GM23338 (cell line): Measurements from ENCODE around the gene EXOC6B. TPM values are rescaled to one million over a fixed set of nuclear protein-coding genes. Genes with fewer than 3 reads are reported as not detected.

ENCODE experiments used
- ATAC-seq: fragments of 200-7000 bp; cut with Tn5 transposase; 3 replicates; pipeline ENCODE4 v1.9.1; 2020
- DNase-seq: peaks from one replicate; pipeline ENCODE4 v3.0.0-alpha.2; 2015; ENCODE audit warnings: low spot score
- H2AFZ ChIP-seq: fragments of 200-600 bp; sonication (generic); 2 replicates; pipeline ENCODE4 v1.8.0; 2016; ENCODE audit warnings: antibody characterized with exemption, mild to moderate bottlenecking, moderate library complexity
- H3F3A ChIP-seq: fragments of 200-600 bp; sonication (generic); replicated peaks from 2 replicates; pipeline ENCODE4 v1.8.0; 2017; ENCODE audit warnings: antibody characterized with exemption, mixed run types, low read depth
- H3K27ac ChIP-seq: fragments of 200-600 bp; sonication (generic); 2 replicates; pipeline ENCODE4 v1.6.1; 2016; ENCODE audit warnings: low read depth
- H3K27me3 ChIP-seq: fragments of 200-600 bp; sonication (generic); 2 replicates; pipeline ENCODE4 v1.8.0; 2016; ENCODE audit warnings: mild to moderate bottlenecking, mixed run types, moderate library complexity; ENCODE audit not compliant: insufficient read depth
- H3K36me3 ChIP-seq: fragments of 200-600 bp; sonication (generic); 2 replicates; pipeline ENCODE4 v1.8.0; 2016; ENCODE audit warnings: mild to moderate bottlenecking; ENCODE audit not compliant: insufficient read depth
- H3K4me1 ChIP-seq: fragments of 200-600 bp; sonication (generic); 2 replicates; pipeline ENCODE4 v1.8.0; 2016; ENCODE audit warnings: mild to moderate bottlenecking, moderate library complexity; ENCODE audit not compliant: insufficient read depth
- H3K4me2 ChIP-seq: fragments of 200-600 bp; sonication (generic); 2 replicates; pipeline ENCODE4 v1.7.1; 2017; ENCODE audit warnings: mixed run types
- H3K4me3 ChIP-seq: fragments of 200-600 bp; sonication (generic); 2 replicates; pipeline ENCODE4 v1.6.1; 2016; ENCODE audit warnings: mixed run types
- H3K79me2 ChIP-seq: fragments of 200-600 bp; sonication (generic); replicated peaks from 2 replicates; pipeline ENCODE4 v1.8.0; 2017; ENCODE audit warnings: mild to moderate bottlenecking; ENCODE audit not compliant: insufficient read depth
- H3K9me2 ChIP-seq: fragments of 200-600 bp; sonication (generic); 2 replicates; pipeline ENCODE4 v1.8.0; 2017; ENCODE audit not compliant: insufficient read depth
- H4K20me1 ChIP-seq: fragments of 200-600 bp; sonication (generic); replicated peaks from 2 replicates; pipeline ENCODE4 v1.8.0; 2017; ENCODE audit warnings: mild to moderate bottlenecking; ENCODE audit not compliant: insufficient read depth
- H3K27ac Mint-ChIP-seq: 2 replicates; pipeline ENCODE4 v1.8.0; 2020; ENCODE audit warnings: inconsistent platforms, mild to moderate bottlenecking, moderate library complexity, mixed read lengths
- H3K27me3 Mint-ChIP-seq: 3 replicates; pipeline ENCODE4 v1.8.0; 2022; ENCODE audit warnings: low read depth, mild to moderate bottlenecking, moderate library complexity, mixed read lengths, inconsistent platforms; ENCODE audit not compliant: insufficient read depth, poor library complexity
- H3K36me3 Mint-ChIP-seq: 3 replicates; pipeline ENCODE4 v1.8.0; 2021; ENCODE audit warnings: low read depth, mild to moderate bottlenecking, inconsistent platforms, moderate library complexity, mixed read lengths
- H3K4me1 Mint-ChIP-seq: 3 replicates; pipeline ENCODE4 v1.8.0; 2020; ENCODE audit warnings: mild to moderate bottlenecking, inconsistent platforms, mixed read lengths
- H3K4me3 Mint-ChIP-seq: 3 replicates; pipeline ENCODE4 v1.8.0; 2021; ENCODE audit warnings: moderate library complexity, mild to moderate bottlenecking, inconsistent platforms, mixed read lengths
- H3K9me3 Mint-ChIP-seq: 3 replicates; pipeline ENCODE4 v1.8.0; 2020; ENCODE audit warnings: moderate library complexity, mild to moderate bottlenecking, inconsistent platforms, mixed read lengths
- CREB1 ChIP-seq: fragments of 250-450 bp; sonication (Bioruptor Pico); IDR thresholded peaks from 2 replicates; pipeline ENCODE4 v1.5.0; 2020; ENCODE audit warnings: low read depth, mild to moderate bottlenecking, moderate library complexity
- EZH2phosphoT487 ChIP-seq: fragments of 200-600 bp; sonication (generic); IDR thresholded peaks from one replicate; pipeline ENCODE4 v1.8.1; 2018; ENCODE audit warnings: antibody characterized with exemption; ENCODE audit not compliant: unreplicated experiment
- JUNB ChIP-seq: IDR thresholded peaks from one replicate; pipeline ENCODE4 v1.6.1; 2016; ENCODE audit warnings: antibody characterized with exemption; ENCODE audit not compliant: unreplicated experiment
- NANOG ChIP-seq: IDR thresholded peaks from 2 replicates; pipeline ENCODE4 v1.6.1; 2016; ENCODE audit warnings: antibody characterized with exemption, borderline replicate concordance
- ZNF331 ChIP-seq: fragments of 250-450 bp; sonication (Bioruptor Pico); IDR thresholded peaks from 2 replicates; pipeline ENCODE4 v1.5.0; 2020; ENCODE audit warnings: low read depth, mild to moderate bottlenecking, moderate library complexity
- polyA plus RNA-seq: library from polyadenylated mRNA; unstranded; fragments of >200 nt; fragmentation: Nextera tagmentation; extraction: Ambion mirVana; gene quantifications from 2 replicates; pipeline ENCODE4 v1.2.1, GENCODE V29; 2016
- total RNA-seq: library from RNA; depleted of rRNA; stranded (reverse); fragments of >200 nt; shearing (Covaris generic); gene quantifications from 2 replicates; pipeline ENCODE4 v1.2.3, GENCODE V29; 2014
- TF ChIP-seq, protein P1 (sequence below): IDR thresholded peaks from one replicate; pipeline ENCODE4 v1.6.1; 2018; ENCODE audit warnings: antibody characterized with exemption; ENCODE audit not compliant: unreplicated experiment
- TF ChIP-seq, protein P2 (sequence below): fragments of 250-450 bp; sonication (Bioruptor Pico); IDR thresholded peaks from 2 replicates; pipeline ENCODE4 v1.5.0; 2020; ENCODE audit warnings: mild to moderate bottlenecking, moderate library complexity
- TF ChIP-seq, protein P3 (sequence below), 2 experiments: fragments of 200-600 bp in 1 of 2; sonication (generic) in 1 of 2; conservative IDR thresholded peaks; 2 replicates each; pipeline versions ENCODE4 v1.5.1 to v1.6.1; 2016 to 2017; ENCODE audit warnings: antibody characterized with exemption in 2 of 2, low read depth in 2 of 2, mild to moderate bottlenecking in 2 of 2, moderate library complexity in 1 of 2

Gene EXOC6B
- total and polyA plus RNA-seq, 2 experiments from 2014 or later: 7.2 to 45.9 TPM

DNA sequence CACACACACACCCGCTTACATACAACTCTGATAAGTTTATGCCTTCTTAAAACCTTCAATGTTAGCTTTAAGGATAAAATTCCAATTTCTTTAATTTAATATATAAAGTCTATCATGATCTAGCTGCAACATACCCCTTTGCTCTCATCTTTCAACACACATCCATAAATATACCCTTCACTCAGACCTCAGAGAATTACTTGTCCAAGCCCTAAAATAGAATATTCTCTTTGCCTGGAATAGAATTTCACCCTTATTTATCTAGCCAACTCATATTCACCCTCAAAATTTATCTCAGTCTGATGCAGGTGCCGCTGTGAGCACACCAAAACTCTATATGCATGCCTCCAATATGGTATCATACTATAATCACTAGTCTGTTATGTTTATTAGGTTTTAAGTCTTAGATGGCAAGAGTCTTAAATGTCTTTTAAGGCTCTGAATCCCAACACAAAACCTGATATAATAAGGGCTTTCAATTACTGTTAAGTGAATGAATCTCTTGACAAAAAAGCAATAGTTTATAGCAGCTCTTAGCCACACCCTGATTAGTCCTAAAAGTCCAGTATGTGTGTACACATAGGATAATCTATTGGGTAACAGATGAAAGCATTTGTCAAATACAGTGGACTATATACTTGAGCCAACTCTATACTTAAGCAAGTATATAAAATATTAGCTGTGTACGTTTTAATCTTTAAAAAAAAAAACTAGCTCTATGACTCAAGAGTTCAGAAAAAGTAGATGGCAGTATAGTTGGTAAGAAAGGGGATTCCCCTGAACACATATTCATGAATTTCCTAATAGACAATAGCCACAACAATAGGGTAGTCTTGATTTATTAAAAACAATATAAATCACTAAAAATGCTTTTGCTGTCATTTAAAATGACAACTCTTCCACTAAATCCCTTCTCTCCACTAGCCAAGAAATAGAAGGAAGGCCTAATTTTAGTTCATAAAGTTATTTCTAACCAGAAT lies 144.5 kb downstream of the EXOC6B start (continued):
- TF ChIP-seq, protein P1, sequence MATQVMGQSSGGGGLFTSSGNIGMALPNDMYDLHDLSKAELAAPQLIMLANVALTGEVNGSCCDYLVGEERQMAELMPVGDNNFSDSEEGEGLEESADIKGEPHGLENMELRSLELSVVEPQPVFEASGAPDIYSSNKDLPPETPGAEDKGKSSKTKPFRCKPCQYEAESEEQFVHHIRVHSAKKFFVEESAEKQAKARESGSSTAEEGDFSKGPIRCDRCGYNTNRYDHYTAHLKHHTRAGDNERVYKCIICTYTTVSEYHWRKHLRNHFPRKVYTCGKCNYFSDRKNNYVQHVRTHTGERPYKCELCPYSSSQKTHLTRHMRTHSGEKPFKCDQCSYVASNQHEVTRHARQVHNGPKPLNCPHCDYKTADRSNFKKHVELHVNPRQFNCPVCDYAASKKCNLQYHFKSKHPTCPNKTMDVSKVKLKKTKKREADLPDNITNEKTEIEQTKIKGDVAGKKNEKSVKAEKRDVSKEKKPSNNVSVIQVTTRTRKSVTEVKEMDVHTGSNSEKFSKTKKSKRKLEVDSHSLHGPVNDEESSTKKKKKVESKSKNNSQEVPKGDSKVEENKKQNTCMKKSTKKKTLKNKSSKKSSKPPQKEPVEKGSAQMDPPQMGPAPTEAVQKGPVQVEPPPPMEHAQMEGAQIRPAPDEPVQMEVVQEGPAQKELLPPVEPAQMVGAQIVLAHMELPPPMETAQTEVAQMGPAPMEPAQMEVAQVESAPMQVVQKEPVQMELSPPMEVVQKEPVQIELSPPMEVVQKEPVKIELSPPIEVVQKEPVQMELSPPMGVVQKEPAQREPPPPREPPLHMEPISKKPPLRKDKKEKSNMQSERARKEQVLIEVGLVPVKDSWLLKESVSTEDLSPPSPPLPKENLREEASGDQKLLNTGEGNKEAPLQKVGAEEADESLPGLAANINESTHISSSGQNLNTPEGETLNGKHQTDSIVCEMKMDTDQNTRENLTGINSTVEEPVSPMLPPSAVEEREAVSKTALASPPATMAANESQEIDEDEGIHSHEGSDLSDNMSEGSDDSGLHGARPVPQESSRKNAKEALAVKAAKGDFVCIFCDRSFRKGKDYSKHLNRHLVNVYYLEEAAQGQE: no peak
- no peak for TF ChIP-seq ZNF331
- TF ChIP-seq JUNB: no peak
- no peak for TF ChIP-seq CREB1
- TF ChIP-seq NANOG: no peak

DNA sequence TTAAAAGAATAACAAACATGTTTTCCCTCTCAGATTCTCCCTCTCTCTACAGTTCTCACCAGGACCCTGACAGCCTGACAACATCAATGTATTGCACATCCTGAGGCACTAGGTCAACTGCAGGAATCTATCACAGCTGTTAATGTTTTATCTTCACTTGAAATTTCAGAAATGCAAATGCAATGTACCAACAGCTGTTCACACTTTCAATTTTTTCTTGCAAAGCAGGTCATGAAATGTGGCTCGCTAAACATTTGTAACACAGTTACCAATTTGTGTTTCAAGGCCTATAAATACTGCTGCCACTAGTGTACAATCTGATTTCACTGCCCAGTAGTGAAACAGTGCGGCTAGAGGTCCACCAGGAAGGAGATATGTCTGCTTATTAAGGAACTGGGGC lies 147.8 kb downstream of the EXOC6B start:
- H3K4me3 Mint-ChIP-seq: no peak overlapping the region
- ATAC-seq: no peak
- no peaks in the 10 kb centered on the region for H3K79me2 ChIP-seq
- TF ChIP-seq, protein P2, sequence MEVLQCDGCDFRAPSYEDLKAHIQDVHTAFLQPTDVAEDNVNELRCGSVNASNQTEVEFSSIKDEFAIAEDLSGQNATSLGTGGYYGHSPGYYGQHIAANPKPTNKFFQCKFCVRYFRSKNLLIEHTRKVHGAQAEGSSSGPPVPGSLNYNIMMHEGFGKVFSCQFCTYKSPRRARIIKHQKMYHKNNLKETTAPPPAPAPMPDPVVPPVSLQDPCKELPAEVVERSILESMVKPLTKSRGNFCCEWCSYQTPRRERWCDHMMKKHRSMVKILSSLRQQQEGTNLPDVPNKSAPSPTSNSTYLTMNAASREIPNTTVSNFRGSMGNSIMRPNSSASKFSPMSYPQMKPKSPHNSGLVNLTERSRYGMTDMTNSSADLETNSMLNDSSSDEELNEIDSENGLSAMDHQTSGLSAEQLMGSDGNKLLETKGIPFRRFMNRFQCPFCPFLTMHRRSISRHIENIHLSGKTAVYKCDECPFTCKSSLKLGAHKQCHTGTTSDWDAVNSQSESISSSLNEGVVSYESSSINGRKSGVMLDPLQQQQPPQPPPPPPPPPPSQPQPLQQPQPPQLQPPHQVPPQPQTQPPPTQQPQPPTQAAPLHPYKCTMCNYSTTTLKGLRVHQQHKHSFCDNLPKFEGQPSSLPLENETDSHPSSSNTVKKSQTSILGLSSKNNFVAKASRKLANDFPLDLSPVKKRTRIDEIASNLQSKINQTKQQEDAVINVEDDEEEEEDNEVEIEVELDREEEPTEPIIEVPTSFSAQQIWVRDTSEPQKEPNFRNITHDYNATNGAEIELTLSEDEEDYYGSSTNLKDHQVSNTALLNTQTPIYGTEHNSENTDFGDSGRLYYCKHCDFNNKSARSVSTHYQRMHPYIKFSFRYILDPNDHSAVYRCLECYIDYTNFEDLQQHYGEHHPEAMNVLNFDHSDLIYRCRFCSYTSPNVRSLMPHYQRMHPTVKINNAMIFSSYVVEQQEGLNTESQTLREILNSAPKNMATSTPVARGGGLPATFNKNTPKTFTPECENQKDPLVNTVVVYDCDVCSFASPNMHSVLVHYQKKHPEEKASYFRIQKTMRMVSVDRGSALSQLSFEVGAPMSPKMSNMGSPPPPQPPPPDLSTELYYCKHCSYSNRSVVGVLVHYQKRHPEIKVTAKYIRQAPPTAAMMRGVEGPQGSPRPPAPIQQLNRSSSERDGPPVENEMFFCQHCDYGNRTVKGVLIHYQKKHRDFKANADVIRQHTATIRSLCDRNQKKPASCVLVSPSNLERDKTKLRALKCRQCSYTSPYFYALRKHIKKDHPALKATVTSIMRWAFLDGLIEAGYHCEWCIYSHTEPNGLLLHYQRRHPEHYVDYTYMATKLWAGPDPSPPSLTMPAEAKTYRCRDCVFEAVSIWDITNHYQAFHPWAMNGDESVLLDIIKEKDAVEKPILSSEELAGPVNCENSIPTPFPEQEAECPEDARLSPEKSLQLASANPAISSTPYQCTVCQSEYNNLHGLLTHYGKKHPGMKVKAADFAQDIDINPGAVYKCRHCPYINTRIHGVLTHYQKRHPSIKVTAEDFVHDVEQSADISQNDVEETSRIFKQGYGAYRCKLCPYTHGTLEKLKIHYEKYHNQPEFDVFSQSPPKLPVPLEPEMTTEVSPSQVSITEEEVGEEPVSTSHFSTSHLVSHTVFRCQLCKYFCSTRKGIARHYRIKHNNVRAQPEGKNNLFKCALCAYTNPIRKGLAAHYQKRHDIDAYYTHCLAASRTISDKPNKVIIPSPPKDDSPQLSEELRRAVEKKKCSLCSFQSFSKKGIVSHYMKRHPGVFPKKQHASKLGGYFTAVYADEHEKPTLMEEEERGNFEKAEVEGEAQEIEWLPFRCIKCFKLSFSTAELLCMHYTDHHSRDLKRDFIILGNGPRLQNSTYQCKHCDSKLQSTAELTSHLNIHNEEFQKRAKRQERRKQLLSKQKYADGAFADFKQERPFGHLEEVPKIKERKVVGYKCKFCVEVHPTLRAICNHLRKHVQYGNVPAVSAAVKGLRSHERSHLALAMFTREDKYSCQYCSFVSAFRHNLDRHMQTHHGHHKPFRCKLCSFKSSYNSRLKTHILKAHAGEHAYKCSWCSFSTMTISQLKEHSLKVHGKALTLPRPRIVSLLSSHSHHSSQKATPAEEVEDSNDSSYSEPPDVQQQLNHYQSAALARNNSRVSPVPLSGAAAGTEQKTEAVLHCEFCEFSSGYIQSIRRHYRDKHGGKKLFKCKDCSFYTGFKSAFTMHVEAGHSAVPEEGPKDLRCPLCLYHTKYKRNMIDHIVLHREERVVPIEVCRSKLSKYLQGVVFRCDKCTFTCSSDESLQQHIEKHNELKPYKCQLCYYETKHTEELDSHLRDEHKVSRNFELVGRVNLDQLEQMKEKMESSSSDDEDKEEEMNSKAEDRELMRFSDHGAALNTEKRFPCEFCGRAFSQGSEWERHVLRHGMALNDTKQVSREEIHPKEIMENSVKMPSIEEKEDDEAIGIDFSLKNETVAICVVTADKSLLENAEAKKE (CRISPR knock-in tag): no peak
- TF ChIP-seq EZH2phosphoT487: no peak
- TF ChIP-seq JUNB: no peak
- TF ChIP-seq, protein P3, sequence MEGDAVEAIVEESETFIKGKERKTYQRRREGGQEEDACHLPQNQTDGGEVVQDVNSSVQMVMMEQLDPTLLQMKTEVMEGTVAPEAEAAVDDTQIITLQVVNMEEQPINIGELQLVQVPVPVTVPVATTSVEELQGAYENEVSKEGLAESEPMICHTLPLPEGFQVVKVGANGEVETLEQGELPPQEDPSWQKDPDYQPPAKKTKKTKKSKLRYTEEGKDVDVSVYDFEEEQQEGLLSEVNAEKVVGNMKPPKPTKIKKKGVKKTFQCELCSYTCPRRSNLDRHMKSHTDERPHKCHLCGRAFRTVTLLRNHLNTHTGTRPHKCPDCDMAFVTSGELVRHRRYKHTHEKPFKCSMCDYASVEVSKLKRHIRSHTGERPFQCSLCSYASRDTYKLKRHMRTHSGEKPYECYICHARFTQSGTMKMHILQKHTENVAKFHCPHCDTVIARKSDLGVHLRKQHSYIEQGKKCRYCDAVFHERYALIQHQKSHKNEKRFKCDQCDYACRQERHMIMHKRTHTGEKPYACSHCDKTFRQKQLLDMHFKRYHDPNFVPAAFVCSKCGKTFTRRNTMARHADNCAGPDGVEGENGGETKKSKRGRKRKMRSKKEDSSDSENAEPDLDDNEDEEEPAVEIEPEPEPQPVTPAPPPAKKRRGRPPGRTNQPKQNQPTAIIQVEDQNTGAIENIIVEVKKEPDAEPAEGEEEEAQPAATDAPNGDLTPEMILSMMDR (conservative IDR thresholded peaks at IDR 0.05; ENCODE audit: low read depth in 2 of 2): no peak
- H3K27ac Mint-ChIP-seq: no peak overlapping the region
- H3K4me1 ChIP-seq: peaks cover 8% of the 10 kb centered on the region; the same call in 1 of the 2 replicates
- H3K27me3 ChIP-seq: no peaks in the 10 kb centered on the region
- no peaks in the 10 kb centered on the region for H3K9me3 Mint-ChIP-seq
- H3K36me3 ChIP-seq: no peaks in the 10 kb centered on the region
- no peak overlapping the region for H3K27ac ChIP-seq
- H3K4me1 Mint-ChIP-seq: peaks cover 6% of the 10 kb centered on the region; the same call in 2 of the 3 replicates
- no peaks in the 10 kb centered on the region for H4K20me1 ChIP-seq
- no peaks in the 10 kb centered on the region for H3F3A ChIP-seq
- H3K36me3 Mint-ChIP-seq: no peaks in the 10 kb centered on the region
- no peak overlapping the region for H3K4me3 ChIP-seq
- H2AFZ ChIP-seq: no peak overlapping the region
- H3K9me2 ChIP-seq: no peaks in the 10 kb centered on the region
- no peak for DNase-seq
- H3K27me3 Mint-ChIP-seq: peaks cover 4% of the 10 kb centered on the region
- H3K4me2 ChIP-seq: no peak overlapping the region
